GM12865 (cell line): ENCODE results near the gene SPOUT1.

ENCODE experiments used
- DNase-seq: peaks from one replicate; pipeline ENCODE4 v3.0.0; 2010; ENCODE audit warnings: low read depth
- H3K4me3 ChIP-seq: 2 replicates; pipeline ENCODE4 v1.5.1; 2011; ENCODE audit warnings: mild to moderate bottlenecking, low read depth, low read length, control low read depth
- TF ChIP-seq, protein P1 (sequence below): IDR thresholded peaks from 2 replicates; pipeline ENCODE4 v1.5.1; 2011; ENCODE audit warnings: low read length, control low read depth, low read depth, inconsistent platforms; ENCODE audit not compliant: insufficient read depth; ENCODE audit errors: missing control alignments

SPOUT1 gene

DNA sequence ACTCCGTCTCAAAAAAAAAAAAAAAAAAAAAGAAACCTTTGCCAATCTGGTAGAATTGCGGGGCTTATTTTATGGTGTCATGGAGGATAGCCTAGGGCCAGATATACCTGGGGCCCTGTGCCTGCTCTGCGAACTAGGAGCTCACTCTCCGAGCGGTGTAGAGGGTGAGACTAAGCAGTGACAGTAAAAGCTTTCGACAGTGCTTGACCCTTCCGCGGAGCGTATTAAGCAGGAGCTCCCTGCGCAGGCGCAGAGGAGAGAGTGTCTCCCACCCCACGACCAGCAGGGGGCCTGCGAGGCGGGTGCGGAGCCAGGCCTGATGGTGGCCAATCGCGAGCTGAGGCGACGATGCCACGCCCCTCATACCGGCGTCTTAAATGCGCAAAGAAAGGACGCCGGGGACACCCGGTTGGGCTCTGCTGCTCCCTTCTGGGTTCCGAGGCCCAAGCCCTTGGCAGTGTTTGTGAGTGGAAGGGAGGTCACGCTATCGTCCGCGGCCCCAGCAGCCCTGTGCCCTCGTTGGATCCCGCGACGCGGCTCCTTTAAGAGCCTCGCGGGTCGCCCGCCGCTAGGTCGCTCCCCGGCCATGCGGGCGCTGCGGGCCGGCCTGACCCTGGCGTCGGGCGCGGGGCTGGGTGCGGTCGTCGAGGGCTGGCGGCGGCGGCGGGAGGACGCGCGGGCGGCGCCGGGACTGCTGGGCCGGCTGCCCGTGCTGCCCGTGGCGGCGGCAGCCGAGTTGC lies 11.3 kb downstream of the SPOUT1 start, which contains the start of gene ENDOG:
Gene ENDOG (plus strand): TSS at position 402 of the 740 bp plus-strand sequence. CDS start 185 bp downstream, at position 587.
- TF ChIP-seq, protein P1, sequence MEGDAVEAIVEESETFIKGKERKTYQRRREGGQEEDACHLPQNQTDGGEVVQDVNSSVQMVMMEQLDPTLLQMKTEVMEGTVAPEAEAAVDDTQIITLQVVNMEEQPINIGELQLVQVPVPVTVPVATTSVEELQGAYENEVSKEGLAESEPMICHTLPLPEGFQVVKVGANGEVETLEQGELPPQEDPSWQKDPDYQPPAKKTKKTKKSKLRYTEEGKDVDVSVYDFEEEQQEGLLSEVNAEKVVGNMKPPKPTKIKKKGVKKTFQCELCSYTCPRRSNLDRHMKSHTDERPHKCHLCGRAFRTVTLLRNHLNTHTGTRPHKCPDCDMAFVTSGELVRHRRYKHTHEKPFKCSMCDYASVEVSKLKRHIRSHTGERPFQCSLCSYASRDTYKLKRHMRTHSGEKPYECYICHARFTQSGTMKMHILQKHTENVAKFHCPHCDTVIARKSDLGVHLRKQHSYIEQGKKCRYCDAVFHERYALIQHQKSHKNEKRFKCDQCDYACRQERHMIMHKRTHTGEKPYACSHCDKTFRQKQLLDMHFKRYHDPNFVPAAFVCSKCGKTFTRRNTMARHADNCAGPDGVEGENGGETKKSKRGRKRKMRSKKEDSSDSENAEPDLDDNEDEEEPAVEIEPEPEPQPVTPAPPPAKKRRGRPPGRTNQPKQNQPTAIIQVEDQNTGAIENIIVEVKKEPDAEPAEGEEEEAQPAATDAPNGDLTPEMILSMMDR: peak; percentile 99

DNA sequence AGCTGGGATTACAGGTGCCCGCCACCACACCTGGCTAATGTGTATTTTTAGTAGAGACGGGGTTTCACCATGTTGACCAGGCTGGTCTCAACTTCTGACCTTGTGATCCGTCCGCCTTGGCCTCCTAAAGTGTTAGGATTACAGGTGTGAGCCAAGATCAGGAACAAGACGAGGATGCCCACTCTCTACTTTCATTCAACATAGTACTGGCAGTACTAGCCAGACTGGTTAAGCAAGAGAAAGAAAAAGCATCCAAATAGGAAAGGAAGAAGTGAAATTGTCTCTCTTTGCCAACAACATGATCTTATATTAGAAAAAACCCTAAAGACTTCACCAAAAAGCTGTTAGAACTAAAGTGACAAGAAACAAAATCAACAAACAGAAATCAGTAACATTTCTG lies 18.7 kb downstream of the SPOUT1 start:
- H3K4me3 ChIP-seq: no peak overlapping the region
- TF ChIP-seq, protein P1: no peak
- no peak for DNase-seq

More for the DNA sequence above, 11.3 kb downstream of the SPOUT1 start, which contains the start of gene ENDOG:
- H3K4me3 ChIP-seq: peak within 1 kb of the TSS; percentile 78
- peak; percentile 99 for DNase-seq

DNA sequence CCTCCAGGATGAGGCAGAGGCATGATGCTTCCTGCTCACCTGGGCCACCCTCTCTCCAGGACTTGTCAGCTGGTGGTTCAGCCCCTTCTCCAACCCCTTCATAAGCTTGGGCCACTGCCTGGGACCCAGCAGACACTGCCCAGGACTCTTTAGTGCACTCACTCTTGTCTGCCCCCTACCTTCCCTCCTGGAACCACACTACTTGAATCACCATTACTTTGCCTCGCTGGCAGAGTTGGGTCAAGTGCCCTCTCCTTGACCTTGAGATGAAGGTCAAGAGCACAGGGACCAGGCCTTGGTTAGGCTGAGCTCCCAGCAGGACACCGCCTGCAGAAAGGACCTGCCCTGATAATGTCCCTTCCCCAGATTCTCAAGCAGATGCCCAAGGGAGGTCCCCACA lies 19.8 kb downstream of the SPOUT1 start:
- TF ChIP-seq, protein P1: no peak
- DNase-seq: no peak
- H3K4me3 ChIP-seq: no peak overlapping the region

DNA sequence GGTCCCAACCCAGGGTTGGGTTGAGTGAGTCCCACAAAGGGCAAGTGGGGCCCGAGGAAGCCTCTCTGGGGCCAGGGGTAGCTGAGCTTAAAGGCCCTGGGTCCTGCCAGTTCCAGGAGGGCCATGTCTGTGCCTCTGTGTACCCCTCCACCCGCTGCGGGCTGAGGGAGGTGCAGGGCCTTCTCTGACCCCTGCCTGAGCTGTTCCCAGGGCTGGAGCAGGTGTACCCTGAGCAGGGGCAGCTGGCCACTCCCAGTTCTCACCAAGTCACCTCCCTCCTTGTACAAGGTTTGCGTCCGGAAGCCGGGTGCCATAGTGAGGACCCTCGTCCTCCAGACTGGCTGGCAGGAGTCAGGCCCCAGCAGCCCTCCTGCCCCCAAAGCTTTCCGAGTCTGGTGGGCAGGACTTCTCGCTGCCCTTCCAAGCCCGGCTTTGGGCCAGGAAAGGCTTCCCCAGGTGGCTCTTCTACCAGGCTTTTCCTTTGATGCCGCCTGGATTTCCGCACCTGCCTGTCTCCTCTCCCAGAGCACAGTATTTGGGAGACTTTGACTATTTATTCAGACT lies 20.5 kb downstream of the SPOUT1 start:
- TF ChIP-seq, protein P1: no peak
- no peak for DNase-seq
- no peak overlapping the region for H3K4me3 ChIP-seq

DNA sequence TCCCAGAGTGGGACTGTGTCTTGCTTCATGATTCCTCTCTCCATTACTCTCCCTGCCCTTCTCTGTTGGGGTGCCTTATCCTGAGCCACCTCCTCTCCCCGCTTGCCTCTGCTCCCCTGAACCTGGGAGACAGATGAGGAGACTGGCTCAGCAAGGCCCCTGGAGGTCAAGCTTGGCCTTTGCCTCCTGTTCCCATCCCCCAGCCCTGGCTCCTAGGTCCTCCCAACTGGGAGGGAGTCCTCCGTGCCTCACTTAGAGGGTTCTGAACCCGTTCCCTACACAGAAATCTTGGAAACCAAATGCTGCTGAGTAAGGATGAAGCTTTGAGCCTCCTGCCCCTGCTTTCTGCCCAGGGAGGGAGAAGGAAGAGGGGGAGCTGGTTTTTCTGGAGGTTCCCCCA lies 21.1 kb downstream of the SPOUT1 start:
- no peak overlapping the region for H3K4me3 ChIP-seq
- TF ChIP-seq, protein P1: no peak
- no peak for DNase-seq

DNA sequence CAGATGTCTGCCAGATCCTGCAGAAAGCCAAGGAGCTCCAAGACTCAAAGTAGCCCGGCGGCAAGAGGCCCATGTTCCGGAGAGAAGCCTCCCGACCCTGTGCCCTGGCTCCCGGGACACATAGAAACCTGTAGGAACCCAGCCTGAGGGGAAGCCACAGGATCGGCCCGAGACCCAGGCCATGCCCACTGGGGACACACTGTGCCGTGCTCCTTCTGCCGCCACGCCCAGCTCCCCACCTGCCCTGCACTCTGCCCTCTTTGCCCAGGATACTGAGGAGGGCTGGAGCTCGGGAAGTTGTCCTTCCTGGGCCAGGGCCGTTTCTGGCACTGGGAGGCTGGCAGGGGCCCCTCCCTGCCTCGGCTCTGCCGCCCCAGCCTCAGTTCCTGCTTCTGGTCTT lies 21.8 kb downstream of the SPOUT1 start:
- TF ChIP-seq, protein P1: no peak
- no peak for DNase-seq
- no peak overlapping the region for H3K4me3 ChIP-seq
